Panc1 (cell line): Measurements from ENCODE around the gene BAIAP2. TPM values are rescaled to one million over a fixed set of nuclear protein-coding genes. Genes with fewer than 3 reads are reported as not detected.

Source experiments
- ATAC-seq: fragments of 200-7000 bp; cut with Tn5 transposase; 2 replicates; pipeline ENCODE4 v1.9.1; 2020; ENCODE audit warnings: mild to moderate bottlenecking, moderate library complexity
- BruUV-seq: library from RNA; stranded (reverse); fragments of 400-500 nt; replicated peaks from 2 replicates; lab custom pipeline; 2021; lab: Mats Ljungman, UMichigan
- CTCF ChIA-PET: fragments of 300-600 bp; sonication (Branson Sonifier 250); formaldehyde crosslinking; loops from one replicate; lab custom pipeline; 2022; ENCODE audit warnings: antibody characterized with exemption; lab: Charles Lee
- POLR2A ChIA-PET: fragments of 300-600 bp; sonication (Branson Sonifier 250); formaldehyde crosslinking; loops from one replicate; lab custom pipeline; 2022; ENCODE audit warnings: antibody characterized with exemption; lab: Charles Lee
- DNase-seq: peaks from one replicate; pipeline ENCODE4 v3.0.0-alpha.2; 2010; ENCODE audit warnings: low read depth, low spot score
- H3K27ac ChIP-seq: 2 replicates; pipeline ENCODE4 v1.5.1; 2011; ENCODE audit warnings: mild to moderate bottlenecking, low read length, inconsistent platforms
- H3K27me3 ChIP-seq: fragments of 200-500 bp; sonication (Bioruptor generic); 2 replicates; pipeline ENCODE4 v1.6.0; 2014; ENCODE audit warnings: low read length, inconsistent platforms; ENCODE audit not compliant: control insufficient read depth, insufficient read depth
- H3K36me3 ChIP-seq: fragments of 200-500 bp; sonication (Bioruptor generic); 2 replicates; pipeline ENCODE4 v1.5.1; 2014; ENCODE audit warnings: inconsistent platforms, mild to moderate bottlenecking, low read length, moderate library complexity; ENCODE audit not compliant: control insufficient read depth, insufficient read depth
- H3K4me1 ChIP-seq: 2 replicates; pipeline ENCODE4 v1.5.1; 2011; ENCODE audit warnings: inconsistent platforms, mild to moderate bottlenecking, low read length, moderate library complexity; ENCODE audit not compliant: control insufficient read depth, insufficient read depth
- H3K4me3 ChIP-seq, 2 experiments: 2 replicates each; pipeline ENCODE4 v1.5.1; 2011 to 2012; ENCODE audit warnings: low read depth in 2 of 2, low read length in 2 of 2, mild to moderate bottlenecking in 2 of 2, inconsistent platforms in 1 of 2, moderate library complexity in 1 of 2
- H3K9me3 ChIP-seq: fragments of 200-500 bp; sonication (Bioruptor generic); 2 replicates; pipeline ENCODE4 v1.5.1; 2014; ENCODE audit warnings: low read depth, mild to moderate bottlenecking, inconsistent platforms, low read length, moderate library complexity; ENCODE audit not compliant: control insufficient read depth, insufficient read depth
- POLR2AphosphoS5 ChIP-seq: IDR thresholded peaks from 2 replicates; pipeline ENCODE4 v1.6.1; 2012; ENCODE audit warnings: mild to moderate bottlenecking, low read depth, low read length, moderate library complexity
- SIN3A ChIP-seq: IDR thresholded peaks from 2 replicates; pipeline ENCODE4 v1.6.1; 2012; ENCODE audit warnings: low read depth, mild to moderate bottlenecking, low read length, moderate library complexity, borderline replicate concordance; ENCODE audit not compliant: insufficient read depth
- TCF7L2 ChIP-seq: IDR thresholded peaks from 2 replicates; pipeline ENCODE4 v1.6.1; 2011; ENCODE audit warnings: mild to moderate bottlenecking, low read depth, low read length, inconsistent platforms
- in situ Hi-C: cut with HindIII; loops from 2 replicates; pipeline ENCODE4 v1.10.0; 2016; ENCODE audit warnings: low sequenced_read_pairs, low pct_unique_long_range_greater_than_20kb
- intact Hi-C: fragments of 100-400 bp; cut with micrococcal nuclease; formaldehyde crosslinking; loops from one replicate; pipeline ENCODE4 v1.10.0; 2022; ENCODE audit not compliant: unreplicated experiment
- total RNA-seq: library from RNA; stranded (reverse); gene quantifications from one replicate; pipeline ENCODE4 v1.2.1, GENCODE V29; 2021; ENCODE audit not compliant: unreplicated experiment
- TF ChIP-seq, protein P1 (sequence below): fragments of 450-650 bp; IDR thresholded peaks from 2 replicates; pipeline ENCODE4 v1.5.1; 2017; ENCODE audit warnings: mild to moderate bottlenecking
- TF ChIP-seq, protein P2 (sequence below), 2 experiments: IDR thresholded peaks; 2 replicates each; pipeline ENCODE4 v1.6.1; 2011 to 2012; ENCODE audit warnings: low read depth in 2 of 2, control low read depth in 1 of 2, low read length in 1 of 2, mild to moderate bottlenecking in 1 of 2, moderate library complexity in 1 of 2; ENCODE audit not compliant: insufficient read depth in 1 of 2

BAIAP2 gene
- total RNA-seq, 1 experiment from 2014 or later = 125 TPM

DNA sequence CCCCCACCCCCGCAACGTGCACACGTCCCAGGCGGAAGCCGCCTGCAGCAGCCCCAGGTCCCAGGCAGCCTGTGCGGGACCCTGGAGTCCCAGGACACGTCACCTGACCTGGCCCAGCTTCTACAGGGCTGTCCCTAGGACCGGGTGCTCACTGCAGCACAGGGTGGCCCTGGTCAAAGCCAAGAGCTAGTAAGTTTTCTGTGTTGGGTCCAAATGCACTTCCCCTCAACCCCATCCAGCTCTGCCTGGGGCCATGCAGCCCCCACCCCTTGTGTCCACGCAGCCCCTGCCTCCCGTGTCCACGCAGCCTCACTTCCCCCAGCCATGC, 108.2 kb downstream of the BAIAP2 start:
- POLR2A ChIA-PET = no interaction called here

DNA sequence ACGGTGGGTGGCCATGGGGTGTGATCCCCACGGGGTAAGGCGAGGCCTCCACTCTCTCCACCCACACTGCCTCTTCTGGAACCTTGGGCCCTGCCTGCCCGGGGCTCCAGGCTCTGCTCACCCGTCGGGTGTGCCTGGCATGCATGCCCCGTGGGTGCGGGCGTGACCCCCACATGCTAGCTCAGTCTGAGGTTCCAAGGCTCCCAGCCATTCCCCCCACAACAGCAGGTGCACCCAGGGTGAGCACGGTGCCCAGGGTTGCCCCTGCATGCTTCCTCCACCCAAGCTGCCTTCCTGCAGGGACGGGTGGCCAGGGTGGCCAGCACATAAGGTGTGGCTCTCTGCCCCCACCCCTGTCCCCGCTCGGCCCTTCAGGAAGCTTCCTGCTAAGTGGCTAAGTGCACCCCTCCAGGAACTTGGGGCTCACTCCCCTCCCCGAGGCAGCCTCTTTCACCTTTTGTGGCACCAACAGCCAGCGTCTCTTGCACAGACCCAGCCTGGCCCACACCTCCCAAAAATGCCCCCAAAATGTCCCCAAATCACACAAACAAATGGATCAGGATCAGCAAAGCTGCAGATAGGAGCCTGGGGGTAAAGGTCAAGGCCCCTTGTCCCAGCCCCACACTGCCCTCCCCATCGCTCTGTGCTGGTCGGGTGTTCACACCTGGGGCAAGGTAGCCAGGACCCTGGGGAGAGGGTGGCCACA, 108.9 kb downstream of the BAIAP2 start:
- Histone ChIP-seq H3K27ac (no peak overlapping the region), H3K9me3 (no peaks in the 10 kb centered on the region), H3K36me3 (no peaks in the 10 kb centered on the region), H3K4me1 (no peaks in the 10 kb centered on the region; the same call in 1 of the 2 replicates), H3K27me3 (no peaks in the 10 kb centered on the region), H3K4me3 (no peak overlapping the region)
- in situ Hi-C loops (loop anchor here (5.0 kb wide), 1 partner anchor 63 kb away; no protein-coding TSS in a partner anchor), intact Hi-C loops (loop anchor here (2.0 to 5.0 kb wide), 3 partner anchors 38 to 97 kb away; no protein-coding TSS in a partner anchor)
- TF ChIP-seq, protein P1, sequence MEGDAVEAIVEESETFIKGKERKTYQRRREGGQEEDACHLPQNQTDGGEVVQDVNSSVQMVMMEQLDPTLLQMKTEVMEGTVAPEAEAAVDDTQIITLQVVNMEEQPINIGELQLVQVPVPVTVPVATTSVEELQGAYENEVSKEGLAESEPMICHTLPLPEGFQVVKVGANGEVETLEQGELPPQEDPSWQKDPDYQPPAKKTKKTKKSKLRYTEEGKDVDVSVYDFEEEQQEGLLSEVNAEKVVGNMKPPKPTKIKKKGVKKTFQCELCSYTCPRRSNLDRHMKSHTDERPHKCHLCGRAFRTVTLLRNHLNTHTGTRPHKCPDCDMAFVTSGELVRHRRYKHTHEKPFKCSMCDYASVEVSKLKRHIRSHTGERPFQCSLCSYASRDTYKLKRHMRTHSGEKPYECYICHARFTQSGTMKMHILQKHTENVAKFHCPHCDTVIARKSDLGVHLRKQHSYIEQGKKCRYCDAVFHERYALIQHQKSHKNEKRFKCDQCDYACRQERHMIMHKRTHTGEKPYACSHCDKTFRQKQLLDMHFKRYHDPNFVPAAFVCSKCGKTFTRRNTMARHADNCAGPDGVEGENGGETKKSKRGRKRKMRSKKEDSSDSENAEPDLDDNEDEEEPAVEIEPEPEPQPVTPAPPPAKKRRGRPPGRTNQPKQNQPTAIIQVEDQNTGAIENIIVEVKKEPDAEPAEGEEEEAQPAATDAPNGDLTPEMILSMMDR = no peak
- TF ChIP-seq SIN3A (no peak), TCF7L2 (no peak), POLR2AphosphoS5 (no peak)
- TF ChIP-seq, protein P2, sequence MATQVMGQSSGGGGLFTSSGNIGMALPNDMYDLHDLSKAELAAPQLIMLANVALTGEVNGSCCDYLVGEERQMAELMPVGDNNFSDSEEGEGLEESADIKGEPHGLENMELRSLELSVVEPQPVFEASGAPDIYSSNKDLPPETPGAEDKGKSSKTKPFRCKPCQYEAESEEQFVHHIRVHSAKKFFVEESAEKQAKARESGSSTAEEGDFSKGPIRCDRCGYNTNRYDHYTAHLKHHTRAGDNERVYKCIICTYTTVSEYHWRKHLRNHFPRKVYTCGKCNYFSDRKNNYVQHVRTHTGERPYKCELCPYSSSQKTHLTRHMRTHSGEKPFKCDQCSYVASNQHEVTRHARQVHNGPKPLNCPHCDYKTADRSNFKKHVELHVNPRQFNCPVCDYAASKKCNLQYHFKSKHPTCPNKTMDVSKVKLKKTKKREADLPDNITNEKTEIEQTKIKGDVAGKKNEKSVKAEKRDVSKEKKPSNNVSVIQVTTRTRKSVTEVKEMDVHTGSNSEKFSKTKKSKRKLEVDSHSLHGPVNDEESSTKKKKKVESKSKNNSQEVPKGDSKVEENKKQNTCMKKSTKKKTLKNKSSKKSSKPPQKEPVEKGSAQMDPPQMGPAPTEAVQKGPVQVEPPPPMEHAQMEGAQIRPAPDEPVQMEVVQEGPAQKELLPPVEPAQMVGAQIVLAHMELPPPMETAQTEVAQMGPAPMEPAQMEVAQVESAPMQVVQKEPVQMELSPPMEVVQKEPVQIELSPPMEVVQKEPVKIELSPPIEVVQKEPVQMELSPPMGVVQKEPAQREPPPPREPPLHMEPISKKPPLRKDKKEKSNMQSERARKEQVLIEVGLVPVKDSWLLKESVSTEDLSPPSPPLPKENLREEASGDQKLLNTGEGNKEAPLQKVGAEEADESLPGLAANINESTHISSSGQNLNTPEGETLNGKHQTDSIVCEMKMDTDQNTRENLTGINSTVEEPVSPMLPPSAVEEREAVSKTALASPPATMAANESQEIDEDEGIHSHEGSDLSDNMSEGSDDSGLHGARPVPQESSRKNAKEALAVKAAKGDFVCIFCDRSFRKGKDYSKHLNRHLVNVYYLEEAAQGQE (IDR thresholded peaks at IDR 0.05; ENCODE audit: insufficient read depth in 1 of 2, low read depth in 2 of 2, low read length in 1 of 2) = no peak
- ChIA-PET CTCF (interaction anchor here (0.9 to 1.4 kb wide), 4 partner anchors 32 to 77 kb away, joined by 3 to 4 read pairs (median 3); no protein-coding TSS in a partner anchor), POLR2A (no interaction called here)
- DNase-seq (no peak), ATAC-seq (no peak)
- no TSS peak for BruUV-seq

More for the DNA sequence above, 108.2 kb downstream of the BAIAP2 start:
- Histone ChIP-seq H3K36me3 (no peaks in the 10 kb centered on the region), H3K27ac (no peak overlapping the region), H3K4me1 (no peaks in the 10 kb centered on the region; the same call in 1 of the 2 replicates), H3K9me3 (no peaks in the 10 kb centered on the region), H3K27me3 (no peaks in the 10 kb centered on the region), H3K4me3 (no peak overlapping the region)
- ATAC-seq (peak; percentile 66), DNase-seq (no peak)
- TF ChIP-seq, protein P2 (IDR thresholded peaks at IDR 0.05; ENCODE audit: insufficient read depth in 1 of 2, low read depth in 2 of 2, low read length in 1 of 2) = no peak
- TF ChIP-seq SIN3A (no peak), TCF7L2 (no peak), POLR2AphosphoS5 (no peak)
- TF ChIP-seq, protein P1 = no peak
- in situ Hi-C loops (loop anchor here (5.0 kb wide), 1 partner anchor 64 kb away; no protein-coding TSS in a partner anchor), intact Hi-C loops (loop anchor here (2.0 to 5.0 kb wide), 3 partner anchors 39 to 98 kb away; no protein-coding TSS in a partner anchor)
- no TSS peak for BruUV-seq
- CTCF ChIA-PET = interaction anchor here (0.5 to 1.4 kb wide), 9 partner anchors 33 to 341 kb away, joined by 3 to 10 read pairs (median 4); no protein-coding TSS in a partner anchor
